ENCODE results near the gene ADAMTS5.

The ADAMTS5 gene

DNA sequence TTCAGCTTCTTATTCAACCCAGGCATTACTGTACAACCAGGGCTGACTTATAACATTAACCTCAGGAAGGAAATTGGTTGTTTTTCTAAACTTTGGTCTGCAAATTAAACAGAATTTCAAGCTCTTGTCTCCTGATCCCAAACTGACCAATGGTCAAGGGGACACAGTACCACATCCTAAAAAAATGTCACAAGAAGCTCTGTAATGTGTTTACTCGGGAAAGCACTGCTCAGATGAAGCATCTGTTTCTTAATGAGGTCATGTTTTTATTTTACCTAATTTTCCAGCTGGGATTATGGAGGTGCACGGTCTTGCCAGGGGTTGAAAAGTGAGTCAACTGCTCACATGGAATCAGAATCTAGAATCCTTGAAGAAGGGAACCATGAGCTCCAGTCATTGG is 18.7 kb downstream of the ADAMTS5 start:
- DNase-seq (ENCODE audit: low read depth in 2 of 2): no peak

GRCh38 chr21:26946744-26947446 is 20.0 kb downstream of the ADAMTS5 start:
- no peak for DNase-seq (ENCODE audit: low read depth in 2 of 2)

DNA sequence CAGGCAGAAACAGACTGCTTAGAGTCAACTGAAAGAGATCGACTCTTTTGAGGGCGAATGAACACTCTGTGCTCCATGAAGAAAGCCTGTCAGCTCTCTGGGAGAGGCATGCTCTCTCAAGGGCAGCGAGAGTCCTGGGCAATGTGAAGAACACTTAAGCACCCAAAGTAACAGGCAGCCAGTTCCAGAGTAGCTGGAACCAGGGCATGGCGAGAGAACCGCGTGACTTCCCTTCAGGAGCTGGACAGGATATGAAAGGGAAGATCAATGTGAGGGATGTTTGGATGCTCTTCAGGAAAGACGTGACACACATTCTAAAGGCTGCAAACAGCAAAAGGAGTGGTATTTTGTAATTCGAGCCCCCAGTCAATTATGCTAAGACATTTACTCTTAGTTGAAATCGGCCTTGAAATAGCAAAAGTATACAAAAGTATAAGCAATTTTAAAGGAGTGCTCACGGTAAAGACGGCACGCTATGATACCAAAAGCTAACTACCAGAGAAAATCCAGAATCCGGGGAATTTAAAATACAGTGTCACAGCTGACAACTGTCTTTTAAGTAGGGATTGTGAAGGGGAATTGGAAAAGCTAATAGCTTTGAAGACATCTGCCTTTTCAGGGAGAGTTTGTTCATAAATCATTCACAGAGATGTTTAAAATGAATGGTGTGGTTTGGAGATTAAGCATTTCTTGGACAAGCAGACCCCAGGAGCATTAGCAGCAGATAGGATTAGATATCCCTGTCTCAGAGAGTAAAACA is 20.8 kb downstream of the ADAMTS5 start:
- no peak for DNase-seq (ENCODE audit: low read depth in 2 of 2)

DNA sequence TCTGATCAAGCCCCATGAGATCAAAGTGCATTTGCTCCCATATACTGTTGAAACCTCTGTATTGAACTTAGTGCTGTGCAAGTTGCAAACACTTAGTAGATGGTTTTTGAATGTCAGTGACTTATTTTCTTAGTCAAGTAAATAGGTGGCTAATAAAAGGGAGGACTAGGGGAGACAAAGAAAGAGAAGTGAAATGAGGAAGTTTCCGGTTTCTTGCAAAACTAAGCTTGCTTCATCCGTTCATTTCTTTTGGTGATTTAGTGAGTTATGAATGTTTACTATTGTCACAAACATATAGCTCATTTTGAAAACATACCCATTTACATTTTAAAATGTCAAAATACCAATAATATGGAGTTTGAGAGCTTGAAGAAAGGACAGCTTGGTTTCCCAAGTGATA is 23.0 kb downstream of the ADAMTS5 start:
- DNase-seq (ENCODE audit: low read depth in 2 of 2): no peak

- DNase-seq (ENCODE audit: low read depth in 2 of 2): no peak
Observed at GRCh38 chr21:26941421-26941820, 25.5 kb downstream of the ADAMTS5 start.

- DNase-seq (ENCODE audit: low read depth in 2 of 2): peak; percentile 52 to 62
Observed at GRCh38 chr21:26939601-26940111, 27.2 kb downstream of the ADAMTS5 start.

DNA sequence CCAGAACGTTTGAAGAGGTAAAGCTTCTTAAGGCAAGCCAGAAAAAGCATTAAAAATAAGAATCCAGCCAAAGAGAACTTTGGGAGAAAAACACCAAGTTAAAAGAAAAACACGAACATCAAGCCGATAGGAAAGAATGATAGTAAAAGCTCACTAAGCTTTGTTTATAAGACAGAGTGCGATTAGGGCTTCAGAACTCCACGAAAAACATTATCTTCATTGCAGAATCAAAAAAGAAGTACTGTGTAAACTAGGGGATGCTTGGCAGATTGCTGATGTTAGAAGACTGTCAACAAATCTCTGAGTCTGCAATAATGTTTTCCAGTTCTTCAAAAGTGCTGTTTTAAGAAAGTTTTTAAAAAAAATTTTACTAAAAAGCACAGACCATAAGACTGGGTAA is 30.2 kb downstream of the ADAMTS5 start:
- no peak for DNase-seq (ENCODE audit: low read depth in 2 of 2)

- no peak for DNase-seq (ENCODE audit: low read depth in 2 of 2)
Observed at GRCh38 chr21:26935977-26936376, 30.9 kb downstream of the ADAMTS5 start.

DNA sequence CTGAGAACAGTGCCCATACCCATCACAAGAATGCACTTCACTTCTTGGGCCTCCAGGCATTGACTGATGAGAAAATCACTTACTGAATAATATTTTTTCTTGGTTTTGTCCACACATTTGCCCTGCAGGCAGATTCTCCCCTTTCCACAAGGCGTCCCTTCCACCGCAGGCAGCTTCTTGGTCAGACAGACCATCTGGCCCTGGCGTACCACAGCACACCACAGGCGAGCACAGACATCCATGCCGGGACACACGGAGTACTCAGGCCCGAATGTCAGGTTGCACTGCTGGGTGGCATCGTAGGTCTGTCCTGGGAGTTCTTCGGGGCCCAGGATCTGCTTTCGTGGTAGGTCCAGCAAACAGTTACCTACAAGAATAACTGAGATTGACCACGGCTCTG is 32.5 kb downstream of the ADAMTS5 start:
- no peak for DNase-seq (ENCODE audit: low read depth in 2 of 2)

DNA sequence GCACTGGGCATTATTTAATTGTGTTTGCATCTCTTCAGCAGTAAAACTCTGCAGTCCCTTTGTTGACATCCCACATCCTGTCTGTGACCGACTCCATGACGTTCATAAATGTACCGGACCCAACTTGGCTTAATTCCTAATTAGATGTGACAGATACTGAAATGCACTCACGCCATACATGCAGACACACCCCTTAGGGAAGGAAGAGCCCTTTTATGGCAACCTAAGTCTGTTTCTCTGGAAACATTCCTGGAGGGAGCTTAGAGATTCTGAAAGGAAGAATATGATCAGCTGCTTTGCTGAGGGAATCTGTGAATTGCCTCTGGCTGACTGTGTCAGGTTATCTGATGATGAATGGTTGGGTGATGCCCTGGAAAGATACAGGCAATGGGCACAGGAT is 33.4 kb downstream of the ADAMTS5 start:
- DNase-seq (ENCODE audit: low read depth in 2 of 2): no peak

DNA sequence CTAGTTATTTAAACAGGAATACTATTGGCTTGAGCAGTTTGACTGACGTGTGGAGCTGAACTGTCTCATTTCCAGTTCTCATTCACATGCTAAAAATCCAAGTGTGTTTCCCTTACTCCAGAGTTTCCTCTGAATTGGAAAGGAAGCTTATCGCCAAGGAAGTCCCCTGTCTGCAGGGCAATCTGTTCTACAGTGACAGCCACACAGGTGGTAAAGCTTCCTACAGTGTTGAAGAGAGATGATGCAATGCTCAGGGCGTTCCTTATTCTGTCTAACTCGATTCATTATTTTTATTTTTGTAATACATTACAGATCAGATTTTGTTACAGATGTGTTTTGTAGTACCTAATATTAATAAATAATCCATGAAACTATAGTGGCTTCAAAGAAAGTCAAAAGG is 41.3 kb downstream of the ADAMTS5 start:
- no peak for DNase-seq (ENCODE audit: low read depth in 2 of 2)

DNA sequence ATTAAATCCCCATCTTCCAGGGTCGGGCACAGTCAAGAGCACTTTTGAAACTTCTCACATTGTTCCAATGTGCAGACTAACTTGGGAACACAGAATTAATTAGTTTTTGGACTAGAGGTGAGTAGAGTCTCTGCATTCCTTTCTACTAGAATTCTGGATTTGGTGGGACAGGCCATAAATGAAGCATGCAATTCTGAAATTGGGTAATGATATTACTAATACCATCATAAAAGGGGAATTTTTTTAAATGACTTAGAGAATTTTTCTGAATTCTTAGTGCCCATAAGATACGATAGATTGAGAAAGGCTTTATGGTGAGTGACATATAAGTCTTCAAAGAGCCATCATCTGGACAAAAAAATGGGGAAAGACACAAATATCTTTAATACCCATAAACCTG is 41.8 kb downstream of the ADAMTS5 start:
- DNase-seq (ENCODE audit: low read depth in 2 of 2): no peak

- DNase-seq (ENCODE audit: low read depth in 2 of 2): no peak
Observed at GRCh38 chr21:26923986-26924385, 42.9 kb downstream of the ADAMTS5 start.

- DNase-seq (ENCODE audit: low read depth in 2 of 2): no peak
Observed at GRCh38 chr21:26920055-26920454, 46.8 kb downstream of the ADAMTS5 start.

GRCh38 chr21:26918323-26919079 is 48.4 kb downstream of the ADAMTS5 start:
- DNase-seq (ENCODE audit: low read depth in 2 of 2): no peak

DNA sequence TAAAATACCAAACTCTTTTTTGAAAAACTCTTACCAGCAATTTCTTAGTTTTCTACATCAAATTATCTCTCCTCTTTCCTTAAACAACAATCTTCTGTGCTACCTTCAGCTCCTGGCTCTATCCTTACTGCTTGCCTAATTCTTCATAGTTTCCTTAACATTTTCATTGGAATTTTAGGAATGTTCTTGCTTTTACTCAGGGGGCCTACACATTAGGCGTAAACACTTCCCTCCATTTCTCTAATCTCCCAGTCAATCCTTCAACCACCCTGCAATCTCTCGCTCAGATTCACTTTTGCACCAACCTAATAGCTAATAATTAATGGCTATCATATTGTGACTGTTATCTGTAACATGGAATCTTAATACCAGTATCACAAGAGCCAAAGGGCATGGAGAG is 50.1 kb downstream of the ADAMTS5 start:
- no peak for DNase-seq (ENCODE audit: low read depth in 2 of 2)

GRCh38 chr21:26914557-26914956 is 52.3 kb downstream of the ADAMTS5 start:
- no peak for DNase-seq (ENCODE audit: low read depth in 2 of 2)

GRCh38 chr21:26912466-26912865 is 54.4 kb downstream of the ADAMTS5 start:
- DNase-seq (ENCODE audit: low read depth in 2 of 2): no peak

- DNase-seq (ENCODE audit: low read depth in 2 of 2): peak; percentile 34 to 42
Observed at GRCh38 chr21:26909972-26910371, 56.9 kb downstream of the ADAMTS5 start.

GRCh38 chr21:26900980-26901379 is 65.9 kb downstream of the ADAMTS5 start:
- no peak for DNase-seq (ENCODE audit: low read depth in 2 of 2)

DNA sequence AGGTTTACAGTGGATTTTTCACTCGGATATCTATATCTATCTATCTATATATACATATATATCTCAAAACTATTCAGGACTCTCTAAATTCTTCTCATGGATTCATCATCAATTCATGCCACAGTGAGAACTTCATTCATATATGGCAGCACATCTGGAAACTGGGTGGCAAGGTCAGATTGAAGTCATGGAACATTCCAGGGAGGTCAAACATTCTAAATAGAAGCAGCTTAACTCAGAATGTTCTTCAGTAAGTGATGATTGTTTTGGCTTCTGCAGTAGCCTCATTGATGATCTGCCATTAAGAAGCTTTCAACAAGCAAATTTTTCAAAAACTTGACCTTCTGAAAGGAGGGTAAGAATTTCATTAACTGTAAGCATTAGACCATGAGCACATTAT is 74.7 kb downstream of the ADAMTS5 start:
- DNase-seq (ENCODE audit: low read depth in 2 of 2): no peak

- DNase-seq (ENCODE audit: low read depth in 2 of 2): no peak
Observed at GRCh38 chr21:26888931-26889330, 78.0 kb downstream of the ADAMTS5 start.

All from fibroblast of skin of left quadriceps (primary cell).